HG02884 (cell line): ENCODE data around the gene GCC1.

Source experiments
- ATAC-seq: cut with Tn5 transposase; IDR thresholded peaks from one replicate; pipeline ENCODE4 v1.9.1; 2021; ENCODE audit warnings: mild to moderate bottlenecking, moderate library complexity; ENCODE audit not compliant: unreplicated experiment

The GCC1 gene

DNA sequence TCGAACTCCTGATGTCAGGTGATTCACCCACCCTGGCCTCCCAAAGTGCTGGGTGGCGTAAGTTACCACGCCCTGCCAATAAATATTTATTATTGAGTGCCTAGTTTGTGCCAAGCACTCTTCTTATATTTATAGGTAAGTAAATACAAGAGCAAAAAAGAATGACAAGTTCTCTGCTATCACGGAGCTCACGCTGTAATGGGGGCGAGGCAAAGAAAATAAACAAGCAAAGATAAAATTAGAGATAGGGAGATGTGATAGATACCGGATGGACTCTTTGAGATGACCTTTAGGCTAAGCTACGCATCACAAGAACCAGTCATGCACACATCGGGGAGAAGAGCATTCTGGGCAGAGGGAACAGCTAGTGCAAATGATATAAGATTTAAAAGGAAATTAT lies 46.3 kb downstream of the GCC1 start:
- no peak for ATAC-seq

DNA sequence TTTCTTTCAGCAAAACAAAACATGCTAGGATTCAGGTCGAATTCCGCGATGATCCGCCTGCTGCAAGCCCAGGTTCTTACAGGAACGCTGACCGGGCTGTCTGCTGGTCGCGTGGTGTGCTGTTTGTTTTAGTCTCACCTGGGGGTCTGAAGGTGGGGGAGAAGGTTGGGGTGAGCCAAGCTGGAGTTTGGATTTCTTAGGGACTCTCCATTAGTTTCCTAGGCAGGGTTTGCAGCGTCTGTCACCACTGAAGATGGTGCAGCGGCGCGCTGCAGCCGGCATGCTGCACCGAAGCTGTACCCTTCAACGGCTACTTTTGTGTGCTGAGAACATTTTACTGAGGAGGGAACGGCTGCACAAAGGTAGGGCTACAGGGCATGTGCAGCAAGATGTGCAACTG lies 48.7 kb downstream of the GCC1 start:
- no peak for ATAC-seq

DNA sequence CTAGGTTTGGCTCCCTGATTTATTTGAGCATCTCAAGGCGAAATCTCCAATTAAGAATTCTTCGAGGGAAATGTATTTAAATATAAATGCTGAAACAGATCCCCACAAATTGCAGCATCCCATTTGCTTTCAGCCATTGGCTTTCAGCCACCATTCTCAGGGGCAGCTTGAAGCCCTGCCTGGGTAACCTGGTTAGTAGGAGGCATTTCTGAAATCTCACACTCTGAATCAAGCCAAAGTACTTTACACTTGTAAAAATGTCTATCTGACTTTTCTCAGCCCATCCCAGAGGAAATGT lies 49.1 kb downstream of the GCC1 start:
- ATAC-seq, result no peak

DNA sequence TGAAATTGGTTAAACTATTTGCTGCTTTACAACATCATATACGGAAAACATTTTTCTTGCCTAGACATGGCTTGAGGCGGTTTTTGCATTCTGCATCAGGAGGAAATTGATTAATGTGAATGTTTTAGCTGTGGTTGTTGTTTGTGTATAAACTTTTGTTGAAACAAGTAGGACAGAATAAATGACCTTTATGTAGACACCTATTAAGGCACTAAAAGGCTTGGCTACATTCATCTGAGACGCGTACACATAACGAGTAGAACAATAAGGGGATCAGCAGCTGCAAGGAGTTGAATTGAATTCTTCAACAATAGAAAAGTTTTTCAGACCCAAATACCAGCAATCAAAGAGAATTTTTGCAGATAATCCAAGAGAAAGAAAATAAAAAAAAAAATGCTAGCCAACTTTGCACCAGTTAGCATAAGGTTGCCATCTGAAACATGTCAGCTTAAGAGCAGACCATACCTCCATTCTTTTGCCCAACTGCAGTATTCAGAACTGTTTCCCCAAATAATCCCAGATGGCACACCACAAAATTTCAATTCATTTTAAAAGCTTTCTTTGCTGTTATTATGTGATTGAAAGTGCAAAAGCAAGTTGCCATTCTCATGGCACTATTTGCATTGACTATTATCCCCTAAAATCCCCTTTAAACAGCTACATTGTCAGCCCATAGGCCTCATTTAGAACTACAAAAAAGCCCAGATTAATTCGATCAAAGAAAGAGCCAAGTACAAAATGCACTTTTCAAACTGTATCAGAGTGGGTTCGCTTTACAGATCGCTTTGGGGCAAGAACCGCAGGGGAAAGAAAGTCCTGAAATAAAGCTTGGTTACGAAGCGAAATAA lies 49.6 kb downstream of the GCC1 start:
- no peak for ATAC-seq

DNA sequence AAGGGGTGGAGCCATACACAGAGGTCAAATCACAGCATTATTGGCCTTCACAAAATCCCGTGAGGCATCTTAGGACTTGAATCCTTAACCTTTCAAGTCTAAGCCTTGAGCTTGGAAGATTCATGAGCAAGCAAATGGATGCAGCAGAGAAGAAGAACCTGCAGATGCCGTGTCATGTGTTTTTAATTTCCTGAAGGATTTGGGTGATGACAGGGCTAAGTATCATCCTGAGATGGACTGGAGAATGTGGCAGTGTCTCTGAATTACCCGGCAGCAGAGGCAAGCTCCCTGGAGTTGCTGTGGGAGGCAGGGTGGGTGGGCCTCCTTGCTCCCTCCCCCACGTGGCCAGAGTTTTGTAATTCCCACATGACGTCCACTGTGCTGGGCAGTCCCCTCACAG lies 50.8 kb downstream of the GCC1 start:
- ATAC-seq, result no peak

DNA sequence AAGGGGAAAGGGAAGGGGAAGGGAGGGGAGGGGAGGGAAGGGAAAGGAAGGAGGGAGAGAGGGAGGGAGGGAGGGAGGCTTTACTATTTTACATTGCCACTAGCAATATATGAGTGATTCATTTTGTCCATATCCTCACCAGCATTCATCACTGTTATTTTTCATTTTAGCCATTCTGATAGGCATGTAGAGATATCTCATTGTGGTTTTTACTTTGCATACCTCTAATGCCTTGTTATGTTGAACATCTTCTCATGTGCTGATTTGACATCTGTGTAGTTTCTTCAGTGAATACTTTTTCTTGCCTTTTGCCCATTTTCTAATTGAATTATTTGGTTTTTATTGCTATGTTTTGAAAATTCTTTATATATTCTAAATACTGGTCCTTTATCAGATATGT lies 52.7 kb downstream of the GCC1 start:
- ATAC-seq, result no peak

DNA sequence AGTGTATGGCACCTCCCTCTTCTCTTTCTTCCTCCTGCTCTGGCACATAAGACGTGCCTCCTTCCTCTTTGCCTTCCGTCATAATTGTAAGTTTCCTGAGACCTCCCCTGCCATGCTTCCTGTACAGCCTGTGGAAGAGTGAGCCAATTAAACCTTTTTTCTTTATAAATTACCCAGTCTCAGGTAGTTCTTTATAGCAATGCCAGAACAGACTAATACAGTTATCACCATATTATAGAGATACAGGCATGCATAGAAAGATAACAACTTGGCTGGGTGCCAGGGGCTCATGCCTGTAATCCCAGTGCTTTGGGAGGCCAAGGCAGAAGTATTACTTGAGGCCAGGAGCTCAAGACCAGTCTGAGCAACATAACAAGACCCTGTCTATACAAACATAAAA lies 53.2 kb downstream of the GCC1 start:
- ATAC-seq, result no peak
